HG03558 (cell line): Measurements from ENCODE around the gene NME7.
"Not testable (repeated sequence)": the region's sequence is repeated elsewhere in the genome, so short reads cannot be mapped to it uniquely, and the experiment has no call there.

Experiments
- ATAC-seq: cut with Tn5 transposase; IDR thresholded peaks from one replicate; pipeline ENCODE4 v1.9.1; 2021; ENCODE audit warnings: moderate number of reproducible peaks; ENCODE audit not compliant: unreplicated experiment; ENCODE audit errors: extremely low read depth

NME7 gene

GRCh38 chr1:169346036-169346589 is 21.5 kb downstream of the NME7 start:
- no peak for ATAC-seq

- no peak for ATAC-seq
Measured at GRCh38 chr1:169345511-169345910, 22.1 kb downstream of the NME7 start.

- not testable (repeated sequence) for ATAC-seq
Measured at GRCh38 chr1:169342096-169342495, 25.5 kb downstream of the NME7 start.

- no peak for ATAC-seq
Measured at GRCh38 chr1:169340882-169341281, 26.7 kb downstream of the NME7 start.

- ATAC-seq, result no peak
Measured at GRCh38 chr1:169339773-169340172, 27.8 kb downstream of the NME7 start.

- no peak for ATAC-seq
Measured at GRCh38 chr1:169338617-169339016, 29.0 kb downstream of the NME7 start.

GRCh38 chr1:169336947-169337715 is 30.5 kb downstream of the NME7 start:
- not testable (repeated sequence) for ATAC-seq

- not testable (repeated sequence) for ATAC-seq
Measured at GRCh38 chr1:169334727-169335126, 32.9 kb downstream of the NME7 start.

- no peak for ATAC-seq
Measured at GRCh38 chr1:169330927-169331326, 36.7 kb downstream of the NME7 start.

- ATAC-seq, result no peak
Measured at GRCh38 chr1:169329383-169329782, 38.2 kb downstream of the NME7 start.

- ATAC-seq, result no peak
Measured at GRCh38 chr1:169327875-169328274, 39.7 kb downstream of the NME7 start.

GRCh38 chr1:169326956-169327268 is 40.7 kb downstream of the NME7 start:
- ATAC-seq, result peak; percentile 91

- ATAC-seq, result peak; percentile 16
Measured at GRCh38 chr1:169326261-169326955, 41.2 kb downstream of the NME7 start.

- no peak for ATAC-seq
Measured at GRCh38 chr1:169325117-169325516, 42.5 kb downstream of the NME7 start.

GRCh38 chr1:169322138-169322537 is 45.5 kb downstream of the NME7 start:
- no peak for ATAC-seq

- ATAC-seq, result no peak
Measured at GRCh38 chr1:169321539-169321938, 46.1 kb downstream of the NME7 start.

GRCh38 chr1:169318536-169319244 is 48.9 kb downstream of the NME7 start:
- no peak for ATAC-seq

- ATAC-seq, result no peak
Measured at GRCh38 chr1:169316556-169316955, 51.0 kb downstream of the NME7 start.

- no peak for ATAC-seq
Measured at GRCh38 chr1:169312084-169312954, 55.3 kb downstream of the NME7 start.
